GM12878 (cell line): ENCODE measurements around the gene PLAC9. TPM values are rescaled to one million over a fixed set of nuclear protein-coding genes. Genes with fewer than 3 reads are reported as not detected.

ENCODE experiments used
- ATAC-seq: fragments of 200-7000 bp; cut with Tn5 transposase; 3 replicates; pipeline ENCODE4 v1.9.1; 2020; ENCODE audit warnings: mild to moderate bottlenecking, moderate library complexity
- BruUV-seq: library from RNA; stranded (reverse); fragments of 400-500 nt; replicated peaks from 2 replicates; lab custom pipeline; 2021; lab: Mats Ljungman, UMichigan
- CTCF ChIA-PET: fragments of 300-600 bp; sonication (Branson Sonifier 250); formaldehyde crosslinking; extraction: SDS; loops from one replicate; lab custom pipeline; 2021; ENCODE audit warnings: inconsistent platforms; lab: Yijun Ruan, JAX
- POLR2A ChIA-PET: fragments of 350-600 bp; formaldehyde crosslinking; extraction: SDS; loops from one replicate; lab custom pipeline; 2021; ENCODE audit warnings: inconsistent platforms; lab: Charles Lee
- RAD21 ChIA-PET: fragments of 300-600 bp; sonication (Branson Sonifier 250); formaldehyde crosslinking; loops from one replicate; lab custom pipeline; 2023; ENCODE audit warnings: antibody characterized with exemption; ENCODE audit not compliant: unreplicated experiment; lab: Charles Lee
- SMC1A ChIA-PET: fragments of 300-600 bp; sonication (Branson Sonifier 250); formaldehyde crosslinking; loops from one replicate; lab custom pipeline; 2023; ENCODE audit not compliant: unreplicated experiment, uncharacterized antibody; lab: Charles Lee
- DNase-seq: peaks from one replicate; pipeline ENCODE4 v3.0.0-alpha.2; 2011; ENCODE audit warnings: low read depth, low spot score
- FAIRE-seq: peaks from 3 replicates; lab custom pipeline; 2011; peaks lifted over from hg19 to GRCh38; lab: Jason Lieb, UNC
- H2AFZ ChIP-seq: 2 replicates; pipeline ENCODE4 v1.6.0; 2011; ENCODE audit warnings: low read depth, low read length, control low read depth; ENCODE audit not compliant: control insufficient read depth
- H3K27ac ChIP-seq: 2 replicates; pipeline ENCODE4 v1.5.1; 2011; ENCODE audit warnings: control low read depth; ENCODE audit not compliant: control insufficient read depth, insufficient read depth
- H3K27me3 ChIP-seq, 2 experiments: replicated peaks in 1 of 2; 2 replicates each; pipeline versions ENCODE4 v1.6.0 to v1.6.1; 2011; ENCODE audit warnings: low read length in 1 of 2; ENCODE audit not compliant: control insufficient read depth in 2 of 2, insufficient read depth in 2 of 2
- H3K36me3 ChIP-seq, 2 experiments: 2 replicates each; pipeline ENCODE4 v1.5.1; 2011; ENCODE audit warnings: low read length in 1 of 2; ENCODE audit not compliant: control insufficient read depth in 2 of 2, insufficient read depth in 2 of 2
- H3K4me1 ChIP-seq: 2 replicates; pipeline ENCODE4 v1.6.1; 2011; ENCODE audit warnings: mild to moderate bottlenecking, low read length, moderate library complexity, mixed read lengths; ENCODE audit not compliant: control insufficient read depth, insufficient read depth
- H3K4me2 ChIP-seq: 2 replicates; pipeline ENCODE4 v1.6.0; 2011; ENCODE audit warnings: control low read depth; ENCODE audit not compliant: control insufficient read depth, insufficient read depth
- H3K4me3 ChIP-seq: fragments of 200-600 bp; sonication (generic); 2 replicates; pipeline ENCODE4 v1.5.1; 2016
- H3K79me2 ChIP-seq: 2 replicates; pipeline ENCODE4 v1.6.0; 2011; ENCODE audit warnings: low read length; ENCODE audit not compliant: control insufficient read depth, insufficient read depth
- H3K9ac ChIP-seq: 2 replicates; pipeline ENCODE4 v1.8.0; 2011; ENCODE audit warnings: low read length, control low read depth, mixed read lengths; ENCODE audit not compliant: control insufficient read depth, insufficient read depth
- H3K9me3 ChIP-seq: replicated peaks from 3 replicates; pipeline ENCODE4 v1.5.1; 2011; ENCODE audit warnings: mild to moderate bottlenecking, low read length; ENCODE audit not compliant: control insufficient read depth, insufficient read depth
- H4K20me1 ChIP-seq: 2 replicates; pipeline ENCODE4 v1.6.0; 2011; ENCODE audit not compliant: control insufficient read depth, insufficient read depth
- BCL11A ChIP-seq: IDR thresholded peaks from 2 replicates; pipeline ENCODE4 v1.6.1; 2011; ENCODE audit warnings: low read depth, low read length
- BHLHE40 ChIP-seq, 2 experiments: fragments of 450-650 bp in 1 of 2; IDR thresholded peaks; 2 replicates each; pipeline ENCODE4 v1.6.1; 2011 to 2017; ENCODE audit warnings: low read depth in 2 of 2, borderline replicate concordance in 1 of 2, improper control_type of control experiment in 1 of 2, low read length in 1 of 2, mild to moderate bottlenecking in 1 of 2
- FOXM1 ChIP-seq: IDR thresholded peaks from 2 replicates; pipeline ENCODE4 v1.6.1; 2012; ENCODE audit warnings: low read depth, mild to moderate bottlenecking, inconsistent platforms, low read length, moderate library complexity
- HSF1 ChIP-seq: fragments of 150-350 bp; IDR thresholded peaks from 2 replicates; pipeline ENCODE4 v1.6.1; 2014; ENCODE audit warnings: mild to moderate bottlenecking, low read depth, low read length
- MEF2B ChIP-seq: fragments of 450-650 bp; IDR thresholded peaks from 2 replicates; pipeline ENCODE4 v1.6.1; 2018; ENCODE audit warnings: mild to moderate bottlenecking, moderate library complexity; ENCODE audit not compliant: partially characterized antibody, poor library complexity, severe bottlenecking
- MTA2 ChIP-seq: fragments of 450-650 bp; IDR thresholded peaks from 2 replicates; pipeline ENCODE4 v1.6.1; 2016; ENCODE audit warnings: low read depth, mild to moderate bottlenecking, moderate library complexity
- NFXL1 ChIP-seq: fragments of 450-650 bp; IDR thresholded peaks from 2 replicates; pipeline ENCODE4 v1.6.1; 2017; ENCODE audit warnings: antibody characterized with exemption, mild to moderate bottlenecking, borderline replicate concordance
- PAX8 ChIP-seq: fragments of 450-650 bp; IDR thresholded peaks from 2 replicates; pipeline ENCODE4 v1.6.1; 2017; ENCODE audit warnings: mild to moderate bottlenecking, moderate library complexity
- POU2F2 ChIP-seq: IDR thresholded peaks from 3 replicates; pipeline ENCODE4 v1.6.1; 2011; ENCODE audit warnings: low read depth, mild to moderate bottlenecking, low read length, borderline replicate concordance
- SMAD5 ChIP-seq: IDR thresholded peaks from 2 replicates; pipeline ENCODE4 v1.6.1; 2016; ENCODE audit warnings: antibody characterized with exemption, low read depth
- SREBF1 ChIP-seq: IDR thresholded peaks from 2 replicates; pipeline ENCODE4 v1.6.1; 2012; ENCODE audit warnings: mild to moderate bottlenecking, low read length
- STAT1 ChIP-seq: fragments of 450-650 bp; conservative IDR thresholded peaks from 2 replicates; pipeline ENCODE4 v1.6.1; 2014; ENCODE audit warnings: antibody characterized with exemption, mild to moderate bottlenecking
- TCF3 ChIP-seq: IDR thresholded peaks from 2 replicates; pipeline ENCODE4 v1.6.1; 2012; ENCODE audit warnings: low read depth, mild to moderate bottlenecking, low read length, borderline replicate concordance; ENCODE audit not compliant: insufficient read depth
- TCF7 ChIP-seq: IDR thresholded peaks from 2 replicates; pipeline ENCODE4 v1.6.1; 2014; ENCODE audit warnings: antibody characterized with exemption, borderline replicate concordance
- WRNIP1 ChIP-seq: IDR thresholded peaks from 2 replicates; pipeline ENCODE4 v1.6.1; 2011; ENCODE audit warnings: low read depth, low read length, improper control_type of control experiment, borderline replicate concordance
- ZNF622 ChIP-seq: fragments of 450-650 bp; IDR thresholded peaks from 2 replicates; pipeline ENCODE4 v1.6.1; 2017; ENCODE audit warnings: mild to moderate bottlenecking, inconsistent platforms
- ZZZ3 ChIP-seq: IDR thresholded peaks from 2 replicates; pipeline ENCODE4 v1.6.1; 2011; ENCODE audit warnings: low read depth; ENCODE audit not compliant: control insufficient read depth, insufficient read length
- WGBS: methylation state at CpG from one replicate; pipeline ENCODE4 v1.1.6; 2016; ENCODE audit warnings: low lambda C conversion rate; ENCODE audit not compliant: insufficient replicate concordance, insufficient coverage; ENCODE audit errors: missing lambda C conversion rate; 5-methylcytosine and 5-hydroxymethylcytosine counted together
- in situ Hi-C: fragments of 300-500 bp; cut with MboI; formaldehyde crosslinking; loops from 9 replicates; pipeline ENCODE4 v1.14.3; 2018; ENCODE audit warnings: mixed read lengths
- intact Hi-C: fragments of 100-400 bp; cut with micrococcal nuclease; formaldehyde crosslinking; loops from one replicate; pipeline ENCODE4 v1.14.2; 2022; ENCODE audit not compliant: unreplicated experiment
- polyA plus RNA-seq, 11 experiments: library from polyadenylated mRNA; depleted of rRNA in 4 of 11; unstranded in 6 of 11; stranded (reverse) in 5 of 11; fragments of >200 nt; fragmentation: Nextera tagmentation in 4 of 11; fragmentation: Illumina TruSeq in 1 of 11; extraction: Ambion mirVana in 4 of 11; extraction: Trizol in 1 of 11; gene quantifications; 1 replicate in 1 of 11; 2 replicates in 10 of 11; pipeline versions ENCODE4 v1.2.1 to v1.2.3, GENCODE V29; 2011 to 2016; ENCODE audit warnings: inconsistent platforms in 2 of 11, missing spikeins in 2 of 11, low read depth in 1 of 11
- total RNA-seq, 4 experiments: library from RNA; depleted of rRNA in 3 of 4; stranded (reverse); fragments of >200 nt in 3 of 4; fragmentation: Illumina TruSeq in 1 of 4; extraction: Trizol in 1 of 4; gene quantifications; 2 replicates each; pipeline versions ENCODE4 v1.2.1 to v1.2.3, GENCODE V29; 2013 to 2021
- TF ChIP-seq, protein P1 (sequence below): fragments of 450-650 bp; IDR thresholded peaks from 2 replicates; pipeline ENCODE4 v1.6.1; 2017; ENCODE audit warnings: borderline replicate concordance

Gene PLAC9
- total and polyA plus RNA-seq, 10 of the 15 experiments (the other 5 are each of a cell fraction or from before 2014, with no cell fraction given) = not detected

DNA sequence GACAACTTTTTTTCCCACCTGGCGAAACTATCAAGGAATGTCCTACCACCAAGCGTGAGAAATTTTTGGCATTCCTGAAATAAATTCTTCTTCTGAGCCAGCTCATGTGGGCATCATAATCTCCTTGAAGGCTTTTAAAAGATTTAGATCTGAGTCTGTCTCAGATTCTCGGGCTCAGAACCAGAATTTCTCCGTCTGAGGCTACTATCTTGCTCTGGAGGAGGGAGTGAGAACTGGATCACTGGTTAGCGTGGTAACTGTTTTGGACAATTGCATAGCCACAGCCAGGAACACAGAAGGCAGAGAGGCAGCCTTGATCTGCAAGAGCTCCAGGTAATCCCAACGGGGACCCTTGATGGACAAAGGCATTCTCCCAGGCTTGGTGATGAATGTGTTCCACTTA lies 1.0 kb upstream of the PLAC9 start:
- TF ChIP-seq POU2F2 (no peak), TCF7 (no peak), ZZZ3 (no peak), ZNF622 (no peak), MTA2 (no peak), WRNIP1 (no peak), PAX8 (no peak), STAT1 (no peak)
- H3K4me3 ChIP-seq = no peak overlapping the region
- no TSS peak for BruUV-seq
- peaks cover 3 to 7% of the 10 kb centered on the region in 2 experiments; a peak in 3 of 4 replicates for H3K27me3 ChIP-seq
- WGBS = 48% methylated on average over 6 of the region's 6 CpGs
- ATAC-seq (no peak), DNase-seq (no peak), FAIRE-seq (no peak)
- H3K9me3 ChIP-seq = no peaks in the 10 kb centered on the region
- ChIA-PET SMC1A (no interaction called here), POLR2A (no interaction called here), CTCF (interaction anchor here (1.0 kb wide), 1 partner anchor 73 kb away, joined by 4 read pairs; no protein-coding TSS in a partner anchor), RAD21 (no interaction called here)
- no peaks in the 10 kb centered on the region for H3K4me1 ChIP-seq
- no peaks in the 10 kb centered on the region for H4K20me1 ChIP-seq
- no peak overlapping the region for H3K9ac ChIP-seq
- H3K79me2 ChIP-seq = no peaks in the 10 kb centered on the region
- no peak overlapping the region for H2AFZ ChIP-seq
- in situ Hi-C loops = no loop called here
- no peak overlapping the region for H3K4me2 ChIP-seq
- no peaks in the 10 kb centered on the region for H3K36me3 ChIP-seq
- H3K27ac ChIP-seq = no peak overlapping the region
- intact Hi-C loops = no loop called here

DNA sequence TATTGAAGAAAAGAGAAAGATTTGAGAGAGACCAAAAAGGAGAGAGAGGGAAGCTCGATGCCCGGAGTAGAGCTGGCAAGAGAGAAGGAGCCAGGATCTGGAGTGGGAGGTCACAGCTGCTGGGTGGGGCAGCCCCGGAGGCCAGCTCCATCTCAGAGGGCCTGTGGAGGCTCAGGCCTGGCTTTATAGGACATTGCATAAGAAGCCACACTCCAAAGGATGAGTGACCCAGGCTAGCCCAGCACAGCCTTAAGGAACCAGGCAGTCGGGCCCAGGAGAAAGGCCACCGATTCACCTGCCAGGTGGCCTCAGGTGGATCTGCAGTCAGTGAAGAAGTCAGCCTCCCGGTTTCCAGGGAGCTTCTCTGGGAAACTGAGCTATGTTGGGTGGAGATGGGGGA lies 676 bp downstream of the PLAC9 start:
- Histone ChIP-seq H3K9ac (no peak overlapping the region), H3K4me2 (no peak overlapping the region), H3K9me3 (no peaks in the 10 kb centered on the region), H3K36me3 (no peaks in the 10 kb centered on the region), H3K79me2 (no peaks in the 10 kb centered on the region), H3K27me3 (peaks cover 3 to 7% of the 10 kb centered on the region in 2 experiments; a peak in 3 of 4 replicates), H3K4me3 (no peak overlapping the region), H2AFZ (no peak overlapping the region), H4K20me1 (no peaks in the 10 kb centered on the region), H3K27ac (no peak overlapping the region), H3K4me1 (no peaks in the 10 kb centered on the region)
- WGBS = 31% methylated on average over 6 of the region's 6 CpGs
- in situ Hi-C loops = no loop called here
- POLR2A ChIA-PET = no interaction called here
- intact Hi-C loops = no loop called here
- no peak for DNase-seq
- no peak for FAIRE-seq
- RAD21 ChIA-PET = no interaction called here
- SMC1A ChIA-PET = no interaction called here
- no TSS peak for BruUV-seq
- ATAC-seq = no peak
- CTCF ChIA-PET = no interaction called here
- TF ChIP-seq FOXM1 (no peak), BCL11A (no peak), HSF1 (no peak), TCF3 (no peak), NFXL1 (no peak), SMAD5 (no peak), SREBF1 (no peak), MEF2B (no peak), BHLHE40 (IDR thresholded peaks at IDR 0.05; ENCODE audit: borderline replicate concordance in 1 of 2, low read depth in 2 of 2, low read length in 1 of 2) (no peak)
- TF ChIP-seq, protein P1, sequence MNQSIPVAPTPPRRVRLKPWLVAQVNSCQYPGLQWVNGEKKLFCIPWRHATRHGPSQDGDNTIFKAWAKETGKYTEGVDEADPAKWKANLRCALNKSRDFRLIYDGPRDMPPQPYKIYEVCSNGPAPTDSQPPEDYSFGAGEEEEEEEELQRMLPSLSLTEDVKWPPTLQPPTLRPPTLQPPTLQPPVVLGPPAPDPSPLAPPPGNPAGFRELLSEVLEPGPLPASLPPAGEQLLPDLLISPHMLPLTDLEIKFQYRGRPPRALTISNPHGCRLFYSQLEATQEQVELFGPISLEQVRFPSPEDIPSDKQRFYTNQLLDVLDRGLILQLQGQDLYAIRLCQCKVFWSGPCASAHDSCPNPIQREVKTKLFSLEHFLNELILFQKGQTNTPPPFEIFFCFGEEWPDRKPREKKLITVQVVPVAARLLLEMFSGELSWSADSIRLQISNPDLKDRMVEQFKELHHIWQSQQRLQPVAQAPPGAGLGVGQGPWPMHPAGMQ = no peak
